NT2/D1 (cell line): ENCODE data around the gene FGFR2.

Experiments
- DNase-seq: peaks from one replicate; pipeline ENCODE4 v3.0.0-alpha.2; 2011; ENCODE audit warnings: low read depth, low spot score
- H3K27me3 ChIP-seq: 2 replicates; pipeline ENCODE4 v1.6.0; 2011; ENCODE audit warnings: mild to moderate bottlenecking; ENCODE audit not compliant: insufficient read length, insufficient read depth
- H3K36me3 ChIP-seq: 2 replicates; pipeline ENCODE4 v1.6.1; 2011; ENCODE audit warnings: mild to moderate bottlenecking, low read length, mixed read lengths; ENCODE audit not compliant: insufficient read depth, insufficient read length
- H3K4me1 ChIP-seq: 2 replicates; pipeline ENCODE4 v1.5.1; 2011; ENCODE audit not compliant: insufficient read depth, insufficient read length
- H3K4me3 ChIP-seq: 2 replicates; pipeline ENCODE4 v1.5.1; 2011; ENCODE audit warnings: low read depth; ENCODE audit not compliant: insufficient read length
- H3K9ac ChIP-seq: 2 replicates; pipeline ENCODE4 v1.6.0; 2011; ENCODE audit warnings: low read depth; ENCODE audit not compliant: insufficient read length
- H3K9me3 ChIP-seq: 2 replicates; pipeline ENCODE4 v1.5.1; 2011; ENCODE audit warnings: mild to moderate bottlenecking, low read length; ENCODE audit not compliant: insufficient read depth
- SUZ12 ChIP-seq: IDR thresholded peaks from 2 replicates; pipeline ENCODE4 v1.6.1; 2011; ENCODE audit not compliant: insufficient read length, insufficient read depth; ENCODE audit errors: extremely low read depth
- YY1 ChIP-seq: IDR thresholded peaks from 2 replicates; pipeline ENCODE4 v1.6.1; 2011; ENCODE audit not compliant: insufficient read length, insufficient read depth
- ZNF274 ChIP-seq: IDR thresholded peaks from 2 replicates; pipeline ENCODE4 v1.6.1; 2011; ENCODE audit warnings: mild to moderate bottlenecking, low read depth, low read length

FGFR2 gene

DNA sequence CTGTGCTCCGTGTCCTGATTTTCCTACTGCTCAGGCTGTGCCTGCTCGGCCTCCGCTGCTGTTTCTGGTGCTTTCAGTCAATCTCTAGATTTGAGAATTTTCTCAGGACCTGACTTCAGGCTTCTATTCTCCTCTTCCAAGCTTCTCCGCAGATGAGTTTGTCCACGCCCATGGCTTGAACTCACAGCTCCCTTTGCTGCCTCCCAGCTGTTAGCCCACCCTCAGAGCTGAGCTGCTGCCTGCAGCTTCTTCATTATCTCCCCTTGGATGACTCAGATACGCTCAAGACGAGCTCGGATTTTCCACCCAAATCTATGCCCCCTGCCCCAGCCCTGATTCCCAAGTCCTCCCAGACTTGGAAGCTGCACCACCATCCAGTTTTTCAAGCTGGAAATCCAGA lies 104.7 kb downstream of the FGFR2 start:
- Histone ChIP-seq H3K27me3 (no peaks in the 10 kb centered on the region), H3K9me3 (no peaks in the 10 kb centered on the region), H3K4me3 (no peak overlapping the region), H3K36me3 (peaks cover 35% of the 10 kb centered on the region), H3K4me1 (peaks cover 4% of the 10 kb centered on the region), H3K9ac (no peak overlapping the region)
- no peak for TF ChIP-seq SUZ12
- no peak for DNase-seq

DNA sequence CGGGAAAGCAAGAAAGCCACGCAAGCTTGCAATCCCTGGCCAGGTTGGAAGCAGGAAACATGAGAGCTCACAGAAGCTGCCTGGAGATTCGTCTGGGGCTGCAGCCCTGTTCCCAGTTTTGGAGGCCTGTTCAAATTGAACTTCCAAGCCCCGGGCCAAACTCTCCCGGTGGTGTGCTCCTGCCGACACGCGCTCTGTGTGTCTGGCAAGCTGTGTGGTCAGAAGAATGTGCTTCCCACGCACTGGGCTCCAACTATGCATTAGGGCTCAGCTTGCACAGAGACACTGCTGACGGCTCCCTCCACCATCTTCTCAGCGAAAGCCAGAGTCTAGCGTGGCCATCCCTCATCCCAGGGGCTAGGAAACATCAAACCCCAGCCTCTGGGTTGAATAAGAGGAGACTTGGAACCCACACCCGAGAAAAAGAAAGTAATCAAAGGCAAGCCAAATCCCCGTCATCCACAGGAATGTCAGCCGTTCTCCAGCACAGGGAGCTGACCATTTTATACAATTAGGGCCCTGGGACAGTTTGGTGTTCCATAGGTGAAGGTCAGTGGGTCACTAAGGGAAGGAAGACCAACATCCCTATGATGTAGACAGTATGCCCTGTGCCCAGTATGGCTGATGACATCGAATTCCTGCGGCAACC lies 107.2 kb downstream of the FGFR2 start:
- H3K9me3 ChIP-seq, result no peaks in the 10 kb centered on the region
- no peak for TF ChIP-seq SUZ12
- no peak for TF ChIP-seq YY1
- TF ChIP-seq ZNF274, result no peak
- no peak for DNase-seq
- H3K4me3 ChIP-seq, result no peak overlapping the region
- peaks cover 38% of the 10 kb centered on the region for H3K36me3 ChIP-seq
- no peak overlapping the region for H3K9ac ChIP-seq
- H3K4me1 ChIP-seq, result peaks cover 4% of the 10 kb centered on the region
- H3K27me3 ChIP-seq, result no peaks in the 10 kb centered on the region

- no peak for DNase-seq
- Histone ChIP-seq H3K27me3 (no peaks in the 10 kb centered on the region), H3K4me1 (peaks cover 3% of the 10 kb centered on the region), H3K9me3 (no peaks in the 10 kb centered on the region), H3K4me3 (no peak overlapping the region), H3K36me3 (peaks cover 53% of the 10 kb centered on the region), H3K9ac (no peak overlapping the region)
- TF ChIP-seq YY1, result no peak
- TF ChIP-seq SUZ12, result no peak
- no peak for TF ChIP-seq ZNF274
Observed at GRCh38 chr10:121485436-121486139, 112.7 kb downstream of the FGFR2 start.

DNA sequence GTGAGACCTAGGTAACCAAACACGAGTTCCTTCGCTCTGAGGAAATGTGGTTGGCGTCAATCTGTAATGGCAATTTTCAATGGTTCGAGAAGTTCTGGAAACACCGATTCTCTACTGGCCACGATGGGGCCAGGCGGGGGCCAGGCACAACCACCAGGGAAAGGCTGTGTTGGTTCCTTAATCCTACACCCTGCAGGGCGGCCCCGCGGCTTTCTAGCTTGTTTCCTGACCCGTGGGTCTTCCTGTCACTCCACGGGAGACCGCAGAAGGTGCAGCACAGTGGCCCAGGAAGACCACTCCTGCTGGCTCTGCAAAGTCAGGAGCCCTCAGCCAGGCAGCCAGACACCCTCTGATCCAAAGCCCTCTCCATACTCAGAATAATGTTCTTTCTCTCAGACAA lies 113.4 kb downstream of the FGFR2 start:
- H3K27me3 ChIP-seq, result no peaks in the 10 kb centered on the region
- no peak for TF ChIP-seq ZNF274
- TF ChIP-seq SUZ12, result no peak
- TF ChIP-seq YY1, result no peak
- no peaks in the 10 kb centered on the region for H3K9me3 ChIP-seq
- H3K36me3 ChIP-seq, result peaks cover 60% of the 10 kb centered on the region
- peaks cover 3% of the 10 kb centered on the region for H3K4me1 ChIP-seq
- no peak for DNase-seq
- no peak overlapping the region for H3K9ac ChIP-seq
- no peak overlapping the region for H3K4me3 ChIP-seq

- H3K9ac ChIP-seq, result no peak overlapping the region
- H3K4me1 ChIP-seq, result peaks cover 3% of the 10 kb centered on the region
- no peaks in the 10 kb centered on the region for H3K9me3 ChIP-seq
- H3K4me3 ChIP-seq, result no peak overlapping the region
- H3K36me3 ChIP-seq, result peaks cover 64% of the 10 kb centered on the region
- no peak for TF ChIP-seq SUZ12
- no peaks in the 10 kb centered on the region for H3K27me3 ChIP-seq
- no peak for DNase-seq
Observed at GRCh38 chr10:121484401-121484800, 113.8 kb downstream of the FGFR2 start.

DNA sequence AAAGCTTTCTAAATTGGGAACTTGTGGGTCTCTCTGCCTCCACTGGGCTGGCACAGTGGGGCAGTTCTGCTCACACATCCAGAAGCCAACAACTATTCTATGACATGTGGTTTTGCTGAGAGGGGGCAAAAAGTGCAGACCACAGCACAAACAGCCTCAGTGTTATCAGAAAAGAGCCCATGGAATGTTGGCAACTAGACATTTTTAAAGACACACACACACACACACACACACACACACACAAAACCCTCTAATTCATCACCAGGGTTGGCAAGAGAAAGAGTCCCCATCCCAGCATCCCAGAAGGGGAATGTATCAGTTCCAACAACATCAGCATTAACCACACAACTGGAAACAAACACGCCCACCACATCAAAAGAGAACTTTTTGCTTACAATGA lies 117.1 kb downstream of the FGFR2 start:
- H3K27me3 ChIP-seq, result no peaks in the 10 kb centered on the region
- H3K4me3 ChIP-seq, result no peak overlapping the region
- H3K9me3 ChIP-seq, result no peaks in the 10 kb centered on the region
- DNase-seq, result no peak
- no peak overlapping the region for H3K9ac ChIP-seq
- H3K36me3 ChIP-seq, result peaks cover 63% of the 10 kb centered on the region
- H3K4me1 ChIP-seq, result peaks cover 3% of the 10 kb centered on the region
- TF ChIP-seq YY1, result no peak
- no peak for TF ChIP-seq ZNF274
- no peak for TF ChIP-seq SUZ12

DNA sequence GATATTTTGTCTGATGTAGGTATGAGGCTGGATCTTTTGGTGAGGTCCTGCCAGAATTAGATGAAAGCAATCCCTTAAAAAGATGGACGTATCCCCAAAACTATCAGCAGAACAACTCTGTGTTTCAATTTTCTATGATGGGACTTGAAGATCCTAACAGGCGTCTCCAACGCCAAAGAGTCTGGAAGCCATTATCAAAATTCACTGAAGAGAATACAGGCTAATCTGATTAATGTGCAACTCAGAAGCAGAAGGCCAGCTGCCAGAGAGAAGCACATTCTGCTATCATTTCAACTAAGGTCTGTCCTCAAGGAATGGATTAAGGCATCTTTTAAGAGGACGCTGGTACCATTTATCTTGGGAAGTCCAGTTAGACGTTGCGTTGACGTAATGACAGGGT lies 119.7 kb downstream of the FGFR2 start:
- no peak for DNase-seq
- Histone ChIP-seq H3K9ac (no peak overlapping the region), H3K4me3 (no peak overlapping the region), H3K9me3 (no peaks in the 10 kb centered on the region), H3K27me3 (no peaks in the 10 kb centered on the region), H3K4me1 (no peaks in the 10 kb centered on the region), H3K36me3 (peaks cover 40% of the 10 kb centered on the region)
- no peak for TF ChIP-seq YY1
- no peak for TF ChIP-seq SUZ12
- TF ChIP-seq ZNF274, result no peak
